GM23338 (cell line): ENCODE measurements around the gene ZNF527. TPM values are rescaled to one million over a fixed set of nuclear protein-coding genes. Genes with fewer than 3 reads are reported as not detected.

Source experiments
- ATAC-seq: fragments of 200-7000 bp; cut with Tn5 transposase; 3 replicates; pipeline ENCODE4 v1.9.1; 2020
- DNase-seq: peaks from one replicate; pipeline ENCODE4 v3.0.0-alpha.2; 2015; ENCODE audit warnings: low spot score
- H2AFZ ChIP-seq: fragments of 200-600 bp; sonication (generic); 2 replicates; pipeline ENCODE4 v1.8.0; 2016; ENCODE audit warnings: antibody characterized with exemption, mild to moderate bottlenecking, moderate library complexity
- H3F3A ChIP-seq: fragments of 200-600 bp; sonication (generic); replicated peaks from 2 replicates; pipeline ENCODE4 v1.8.0; 2017; ENCODE audit warnings: antibody characterized with exemption, mixed run types, low read depth
- H3K27ac ChIP-seq: fragments of 200-600 bp; sonication (generic); 2 replicates; pipeline ENCODE4 v1.6.1; 2016; ENCODE audit warnings: low read depth
- H3K27me3 ChIP-seq: fragments of 200-600 bp; sonication (generic); 2 replicates; pipeline ENCODE4 v1.8.0; 2016; ENCODE audit warnings: mild to moderate bottlenecking, mixed run types, moderate library complexity; ENCODE audit not compliant: insufficient read depth
- H3K36me3 ChIP-seq: fragments of 200-600 bp; sonication (generic); 2 replicates; pipeline ENCODE4 v1.8.0; 2016; ENCODE audit warnings: mild to moderate bottlenecking; ENCODE audit not compliant: insufficient read depth
- H3K4me1 ChIP-seq: fragments of 200-600 bp; sonication (generic); 2 replicates; pipeline ENCODE4 v1.8.0; 2016; ENCODE audit warnings: mild to moderate bottlenecking, moderate library complexity; ENCODE audit not compliant: insufficient read depth
- H3K4me2 ChIP-seq: fragments of 200-600 bp; sonication (generic); 2 replicates; pipeline ENCODE4 v1.7.1; 2017; ENCODE audit warnings: mixed run types
- H3K4me3 ChIP-seq: fragments of 200-600 bp; sonication (generic); 2 replicates; pipeline ENCODE4 v1.6.1; 2016; ENCODE audit warnings: mixed run types
- H3K79me2 ChIP-seq: fragments of 200-600 bp; sonication (generic); replicated peaks from 2 replicates; pipeline ENCODE4 v1.8.0; 2017; ENCODE audit warnings: mild to moderate bottlenecking; ENCODE audit not compliant: insufficient read depth
- H3K9me2 ChIP-seq: fragments of 200-600 bp; sonication (generic); 2 replicates; pipeline ENCODE4 v1.8.0; 2017; ENCODE audit not compliant: insufficient read depth
- H4K20me1 ChIP-seq: fragments of 200-600 bp; sonication (generic); replicated peaks from 2 replicates; pipeline ENCODE4 v1.8.0; 2017; ENCODE audit warnings: mild to moderate bottlenecking; ENCODE audit not compliant: insufficient read depth
- H3K27ac Mint-ChIP-seq: 2 replicates; pipeline ENCODE4 v1.8.0; 2020; ENCODE audit warnings: inconsistent platforms, mild to moderate bottlenecking, moderate library complexity, mixed read lengths
- H3K27me3 Mint-ChIP-seq: 3 replicates; pipeline ENCODE4 v1.8.0; 2022; ENCODE audit warnings: low read depth, mild to moderate bottlenecking, moderate library complexity, mixed read lengths, inconsistent platforms; ENCODE audit not compliant: insufficient read depth, poor library complexity
- H3K36me3 Mint-ChIP-seq: 3 replicates; pipeline ENCODE4 v1.8.0; 2021; ENCODE audit warnings: low read depth, mild to moderate bottlenecking, inconsistent platforms, moderate library complexity, mixed read lengths
- H3K4me1 Mint-ChIP-seq: 3 replicates; pipeline ENCODE4 v1.8.0; 2020; ENCODE audit warnings: mild to moderate bottlenecking, inconsistent platforms, mixed read lengths
- H3K4me3 Mint-ChIP-seq: 3 replicates; pipeline ENCODE4 v1.8.0; 2021; ENCODE audit warnings: moderate library complexity, mild to moderate bottlenecking, inconsistent platforms, mixed read lengths
- H3K9me3 Mint-ChIP-seq: 3 replicates; pipeline ENCODE4 v1.8.0; 2020; ENCODE audit warnings: moderate library complexity, mild to moderate bottlenecking, inconsistent platforms, mixed read lengths
- CREB1 ChIP-seq: fragments of 250-450 bp; sonication (Bioruptor Pico); IDR thresholded peaks from 2 replicates; pipeline ENCODE4 v1.5.0; 2020; ENCODE audit warnings: low read depth, mild to moderate bottlenecking, moderate library complexity
- EZH2 ChIP-seq: fragments of 200-600 bp; sonication (generic); IDR thresholded peaks from one replicate; pipeline ENCODE4 v1.8.0; 2017; ENCODE audit warnings: antibody characterized with exemption, mild to moderate bottlenecking, low read depth; ENCODE audit not compliant: unreplicated experiment
- EZH2phosphoT487 ChIP-seq: fragments of 200-600 bp; sonication (generic); IDR thresholded peaks from one replicate; pipeline ENCODE4 v1.8.1; 2018; ENCODE audit warnings: antibody characterized with exemption; ENCODE audit not compliant: unreplicated experiment
- JUNB ChIP-seq: IDR thresholded peaks from one replicate; pipeline ENCODE4 v1.6.1; 2016; ENCODE audit warnings: antibody characterized with exemption; ENCODE audit not compliant: unreplicated experiment
- NANOG ChIP-seq: IDR thresholded peaks from 2 replicates; pipeline ENCODE4 v1.6.1; 2016; ENCODE audit warnings: antibody characterized with exemption, borderline replicate concordance
- POLR2AphosphoS5 ChIP-seq: IDR thresholded peaks from 2 replicates; pipeline ENCODE4 v1.6.1; 2016; ENCODE audit warnings: antibody characterized with exemption, low read depth
- STAT1 ChIP-seq: IDR thresholded peaks from one replicate; pipeline ENCODE4 v1.6.1; 2016; ENCODE audit warnings: antibody characterized with exemption; ENCODE audit not compliant: unreplicated experiment
- ZNF114 ChIP-seq: fragments of 250-450 bp; sonication (Bioruptor Pico); IDR thresholded peaks from 2 replicates; pipeline ENCODE4 v1.5.0; 2020; ENCODE audit warnings: mild to moderate bottlenecking, moderate library complexity
- ZNF331 ChIP-seq: fragments of 250-450 bp; sonication (Bioruptor Pico); IDR thresholded peaks from 2 replicates; pipeline ENCODE4 v1.5.0; 2020; ENCODE audit warnings: low read depth, mild to moderate bottlenecking, moderate library complexity
- polyA plus RNA-seq: library from polyadenylated mRNA; unstranded; fragments of >200 nt; fragmentation: Nextera tagmentation; extraction: Ambion mirVana; gene quantifications from 2 replicates; pipeline ENCODE4 v1.2.1, GENCODE V29; 2016
- total RNA-seq: library from RNA; depleted of rRNA; stranded (reverse); fragments of >200 nt; shearing (Covaris generic); gene quantifications from 2 replicates; pipeline ENCODE4 v1.2.3, GENCODE V29; 2014
- TF ChIP-seq, protein P1 (sequence below): fragments of 250-450 bp; sonication (Bioruptor Pico); IDR thresholded peaks from 2 replicates; pipeline ENCODE4 v1.5.0; 2020; ENCODE audit warnings: mild to moderate bottlenecking, moderate library complexity
- TF ChIP-seq, protein P2 (sequence below): IDR thresholded peaks from 2 replicates; pipeline ENCODE4 v1.6.1; 2016; ENCODE audit warnings: antibody characterized with exemption
- TF ChIP-seq, protein P3 (sequence below): IDR thresholded peaks from one replicate; pipeline ENCODE4 v1.6.1; 2018; ENCODE audit warnings: antibody characterized with exemption; ENCODE audit not compliant: unreplicated experiment
- TF ChIP-seq, protein P4 (sequence below), 2 experiments: fragments of 200-600 bp in 1 of 2; sonication (generic) in 1 of 2; conservative IDR thresholded peaks; 2 replicates each; pipeline versions ENCODE4 v1.5.1 to v1.6.1; 2016 to 2017; ENCODE audit warnings: antibody characterized with exemption in 2 of 2, low read depth in 2 of 2, mild to moderate bottlenecking in 2 of 2, moderate library complexity in 1 of 2

Gene ZNF527
- total and polyA plus RNA-seq, 2 experiments from 2014 or later, result 0.97 to 7.9 TPM

DNA sequence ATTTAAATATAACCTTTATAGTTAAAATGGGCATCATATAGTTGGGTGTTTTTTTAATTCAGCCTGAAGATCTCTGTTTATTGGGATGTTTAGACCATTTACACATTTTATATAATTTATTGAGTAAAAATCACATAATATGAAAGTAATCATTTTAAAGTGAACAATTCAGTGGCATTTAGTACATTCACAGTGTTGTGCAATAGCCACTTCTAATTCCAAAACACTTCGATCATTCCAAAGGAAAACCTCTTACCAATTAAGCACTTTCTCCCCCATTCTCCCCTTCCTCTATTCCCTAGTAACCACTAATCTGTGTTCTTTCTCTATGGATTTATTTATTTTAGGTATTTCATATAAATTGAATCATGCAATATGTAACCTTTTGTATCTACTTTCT, 30.2 kb downstream of the ZNF527 start:
- H3K36me3 Mint-ChIP-seq, result peaks cover 33% of the 10 kb centered on the region

More for the DNA sequence above, 30.2 kb downstream of the ZNF527 start:
- H3F3A ChIP-seq, result no peaks in the 10 kb centered on the region
- DNase-seq (no peak), ATAC-seq (no peak)
- H3K27ac Mint-ChIP-seq, result no peak overlapping the region
- TF ChIP-seq ZNF331 (no peak), CREB1 (no peak), ZNF114 (CRISPR knock-in tag) (no peak), POLR2AphosphoS5 (no peak), NANOG (no peak), EZH2phosphoT487 (no peak), STAT1 (no peak), JUNB (no peak), EZH2 (no peak)
- TF ChIP-seq, protein P1, sequence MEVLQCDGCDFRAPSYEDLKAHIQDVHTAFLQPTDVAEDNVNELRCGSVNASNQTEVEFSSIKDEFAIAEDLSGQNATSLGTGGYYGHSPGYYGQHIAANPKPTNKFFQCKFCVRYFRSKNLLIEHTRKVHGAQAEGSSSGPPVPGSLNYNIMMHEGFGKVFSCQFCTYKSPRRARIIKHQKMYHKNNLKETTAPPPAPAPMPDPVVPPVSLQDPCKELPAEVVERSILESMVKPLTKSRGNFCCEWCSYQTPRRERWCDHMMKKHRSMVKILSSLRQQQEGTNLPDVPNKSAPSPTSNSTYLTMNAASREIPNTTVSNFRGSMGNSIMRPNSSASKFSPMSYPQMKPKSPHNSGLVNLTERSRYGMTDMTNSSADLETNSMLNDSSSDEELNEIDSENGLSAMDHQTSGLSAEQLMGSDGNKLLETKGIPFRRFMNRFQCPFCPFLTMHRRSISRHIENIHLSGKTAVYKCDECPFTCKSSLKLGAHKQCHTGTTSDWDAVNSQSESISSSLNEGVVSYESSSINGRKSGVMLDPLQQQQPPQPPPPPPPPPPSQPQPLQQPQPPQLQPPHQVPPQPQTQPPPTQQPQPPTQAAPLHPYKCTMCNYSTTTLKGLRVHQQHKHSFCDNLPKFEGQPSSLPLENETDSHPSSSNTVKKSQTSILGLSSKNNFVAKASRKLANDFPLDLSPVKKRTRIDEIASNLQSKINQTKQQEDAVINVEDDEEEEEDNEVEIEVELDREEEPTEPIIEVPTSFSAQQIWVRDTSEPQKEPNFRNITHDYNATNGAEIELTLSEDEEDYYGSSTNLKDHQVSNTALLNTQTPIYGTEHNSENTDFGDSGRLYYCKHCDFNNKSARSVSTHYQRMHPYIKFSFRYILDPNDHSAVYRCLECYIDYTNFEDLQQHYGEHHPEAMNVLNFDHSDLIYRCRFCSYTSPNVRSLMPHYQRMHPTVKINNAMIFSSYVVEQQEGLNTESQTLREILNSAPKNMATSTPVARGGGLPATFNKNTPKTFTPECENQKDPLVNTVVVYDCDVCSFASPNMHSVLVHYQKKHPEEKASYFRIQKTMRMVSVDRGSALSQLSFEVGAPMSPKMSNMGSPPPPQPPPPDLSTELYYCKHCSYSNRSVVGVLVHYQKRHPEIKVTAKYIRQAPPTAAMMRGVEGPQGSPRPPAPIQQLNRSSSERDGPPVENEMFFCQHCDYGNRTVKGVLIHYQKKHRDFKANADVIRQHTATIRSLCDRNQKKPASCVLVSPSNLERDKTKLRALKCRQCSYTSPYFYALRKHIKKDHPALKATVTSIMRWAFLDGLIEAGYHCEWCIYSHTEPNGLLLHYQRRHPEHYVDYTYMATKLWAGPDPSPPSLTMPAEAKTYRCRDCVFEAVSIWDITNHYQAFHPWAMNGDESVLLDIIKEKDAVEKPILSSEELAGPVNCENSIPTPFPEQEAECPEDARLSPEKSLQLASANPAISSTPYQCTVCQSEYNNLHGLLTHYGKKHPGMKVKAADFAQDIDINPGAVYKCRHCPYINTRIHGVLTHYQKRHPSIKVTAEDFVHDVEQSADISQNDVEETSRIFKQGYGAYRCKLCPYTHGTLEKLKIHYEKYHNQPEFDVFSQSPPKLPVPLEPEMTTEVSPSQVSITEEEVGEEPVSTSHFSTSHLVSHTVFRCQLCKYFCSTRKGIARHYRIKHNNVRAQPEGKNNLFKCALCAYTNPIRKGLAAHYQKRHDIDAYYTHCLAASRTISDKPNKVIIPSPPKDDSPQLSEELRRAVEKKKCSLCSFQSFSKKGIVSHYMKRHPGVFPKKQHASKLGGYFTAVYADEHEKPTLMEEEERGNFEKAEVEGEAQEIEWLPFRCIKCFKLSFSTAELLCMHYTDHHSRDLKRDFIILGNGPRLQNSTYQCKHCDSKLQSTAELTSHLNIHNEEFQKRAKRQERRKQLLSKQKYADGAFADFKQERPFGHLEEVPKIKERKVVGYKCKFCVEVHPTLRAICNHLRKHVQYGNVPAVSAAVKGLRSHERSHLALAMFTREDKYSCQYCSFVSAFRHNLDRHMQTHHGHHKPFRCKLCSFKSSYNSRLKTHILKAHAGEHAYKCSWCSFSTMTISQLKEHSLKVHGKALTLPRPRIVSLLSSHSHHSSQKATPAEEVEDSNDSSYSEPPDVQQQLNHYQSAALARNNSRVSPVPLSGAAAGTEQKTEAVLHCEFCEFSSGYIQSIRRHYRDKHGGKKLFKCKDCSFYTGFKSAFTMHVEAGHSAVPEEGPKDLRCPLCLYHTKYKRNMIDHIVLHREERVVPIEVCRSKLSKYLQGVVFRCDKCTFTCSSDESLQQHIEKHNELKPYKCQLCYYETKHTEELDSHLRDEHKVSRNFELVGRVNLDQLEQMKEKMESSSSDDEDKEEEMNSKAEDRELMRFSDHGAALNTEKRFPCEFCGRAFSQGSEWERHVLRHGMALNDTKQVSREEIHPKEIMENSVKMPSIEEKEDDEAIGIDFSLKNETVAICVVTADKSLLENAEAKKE (CRISPR knock-in tag), result no peak
- TF ChIP-seq, protein P2, sequence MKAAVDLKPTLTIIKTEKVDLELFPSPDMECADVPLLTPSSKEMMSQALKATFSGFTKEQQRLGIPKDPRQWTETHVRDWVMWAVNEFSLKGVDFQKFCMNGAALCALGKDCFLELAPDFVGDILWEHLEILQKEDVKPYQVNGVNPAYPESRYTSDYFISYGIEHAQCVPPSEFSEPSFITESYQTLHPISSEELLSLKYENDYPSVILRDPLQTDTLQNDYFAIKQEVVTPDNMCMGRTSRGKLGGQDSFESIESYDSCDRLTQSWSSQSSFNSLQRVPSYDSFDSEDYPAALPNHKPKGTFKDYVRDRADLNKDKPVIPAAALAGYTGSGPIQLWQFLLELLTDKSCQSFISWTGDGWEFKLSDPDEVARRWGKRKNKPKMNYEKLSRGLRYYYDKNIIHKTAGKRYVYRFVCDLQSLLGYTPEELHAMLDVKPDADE, result no peak
- TF ChIP-seq, protein P3, sequence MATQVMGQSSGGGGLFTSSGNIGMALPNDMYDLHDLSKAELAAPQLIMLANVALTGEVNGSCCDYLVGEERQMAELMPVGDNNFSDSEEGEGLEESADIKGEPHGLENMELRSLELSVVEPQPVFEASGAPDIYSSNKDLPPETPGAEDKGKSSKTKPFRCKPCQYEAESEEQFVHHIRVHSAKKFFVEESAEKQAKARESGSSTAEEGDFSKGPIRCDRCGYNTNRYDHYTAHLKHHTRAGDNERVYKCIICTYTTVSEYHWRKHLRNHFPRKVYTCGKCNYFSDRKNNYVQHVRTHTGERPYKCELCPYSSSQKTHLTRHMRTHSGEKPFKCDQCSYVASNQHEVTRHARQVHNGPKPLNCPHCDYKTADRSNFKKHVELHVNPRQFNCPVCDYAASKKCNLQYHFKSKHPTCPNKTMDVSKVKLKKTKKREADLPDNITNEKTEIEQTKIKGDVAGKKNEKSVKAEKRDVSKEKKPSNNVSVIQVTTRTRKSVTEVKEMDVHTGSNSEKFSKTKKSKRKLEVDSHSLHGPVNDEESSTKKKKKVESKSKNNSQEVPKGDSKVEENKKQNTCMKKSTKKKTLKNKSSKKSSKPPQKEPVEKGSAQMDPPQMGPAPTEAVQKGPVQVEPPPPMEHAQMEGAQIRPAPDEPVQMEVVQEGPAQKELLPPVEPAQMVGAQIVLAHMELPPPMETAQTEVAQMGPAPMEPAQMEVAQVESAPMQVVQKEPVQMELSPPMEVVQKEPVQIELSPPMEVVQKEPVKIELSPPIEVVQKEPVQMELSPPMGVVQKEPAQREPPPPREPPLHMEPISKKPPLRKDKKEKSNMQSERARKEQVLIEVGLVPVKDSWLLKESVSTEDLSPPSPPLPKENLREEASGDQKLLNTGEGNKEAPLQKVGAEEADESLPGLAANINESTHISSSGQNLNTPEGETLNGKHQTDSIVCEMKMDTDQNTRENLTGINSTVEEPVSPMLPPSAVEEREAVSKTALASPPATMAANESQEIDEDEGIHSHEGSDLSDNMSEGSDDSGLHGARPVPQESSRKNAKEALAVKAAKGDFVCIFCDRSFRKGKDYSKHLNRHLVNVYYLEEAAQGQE, result no peak
- TF ChIP-seq, protein P4, sequence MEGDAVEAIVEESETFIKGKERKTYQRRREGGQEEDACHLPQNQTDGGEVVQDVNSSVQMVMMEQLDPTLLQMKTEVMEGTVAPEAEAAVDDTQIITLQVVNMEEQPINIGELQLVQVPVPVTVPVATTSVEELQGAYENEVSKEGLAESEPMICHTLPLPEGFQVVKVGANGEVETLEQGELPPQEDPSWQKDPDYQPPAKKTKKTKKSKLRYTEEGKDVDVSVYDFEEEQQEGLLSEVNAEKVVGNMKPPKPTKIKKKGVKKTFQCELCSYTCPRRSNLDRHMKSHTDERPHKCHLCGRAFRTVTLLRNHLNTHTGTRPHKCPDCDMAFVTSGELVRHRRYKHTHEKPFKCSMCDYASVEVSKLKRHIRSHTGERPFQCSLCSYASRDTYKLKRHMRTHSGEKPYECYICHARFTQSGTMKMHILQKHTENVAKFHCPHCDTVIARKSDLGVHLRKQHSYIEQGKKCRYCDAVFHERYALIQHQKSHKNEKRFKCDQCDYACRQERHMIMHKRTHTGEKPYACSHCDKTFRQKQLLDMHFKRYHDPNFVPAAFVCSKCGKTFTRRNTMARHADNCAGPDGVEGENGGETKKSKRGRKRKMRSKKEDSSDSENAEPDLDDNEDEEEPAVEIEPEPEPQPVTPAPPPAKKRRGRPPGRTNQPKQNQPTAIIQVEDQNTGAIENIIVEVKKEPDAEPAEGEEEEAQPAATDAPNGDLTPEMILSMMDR (conservative IDR thresholded peaks at IDR 0.05; ENCODE audit: low read depth in 2 of 2), result no peak
- peaks cover 89% of the 10 kb centered on the region for H3K9me3 Mint-ChIP-seq
- peaks cover 5% of the 10 kb centered on the region for H3K27me3 Mint-ChIP-seq
- no peaks in the 10 kb centered on the region for H3K9me2 ChIP-seq
- H4K20me1 ChIP-seq, result no peaks in the 10 kb centered on the region
- H3K4me3 ChIP-seq, result no peak overlapping the region
- H3K4me3 Mint-ChIP-seq, result no peak overlapping the region
- H3K79me2 ChIP-seq, result no peaks in the 10 kb centered on the region
- H3K27ac ChIP-seq, result no peak overlapping the region
- H3K4me1 ChIP-seq, result no peaks in the 10 kb centered on the region
- H3K36me3 ChIP-seq, result peaks cover 9% of the 10 kb centered on the region; the same call in 1 of the 2 replicates
- H2AFZ ChIP-seq, result no peak overlapping the region
- no peaks in the 10 kb centered on the region for H3K4me1 Mint-ChIP-seq
- H3K27me3 ChIP-seq, result no peaks in the 10 kb centered on the region
- H3K4me2 ChIP-seq, result no peak overlapping the region
